ENCODE measurements around the gene SCLT1. TPM values are rescaled to one million over a fixed set of nuclear protein-coding genes. Genes with fewer than 3 reads are reported as not detected.

SCLT1 gene
- total and polyA plus RNA-seq, 2 of the 8 experiments (the other 6 are each of a cell fraction or from before 2014, with no cell fraction given), result 4.8 to 13.1 TPM

DNA sequence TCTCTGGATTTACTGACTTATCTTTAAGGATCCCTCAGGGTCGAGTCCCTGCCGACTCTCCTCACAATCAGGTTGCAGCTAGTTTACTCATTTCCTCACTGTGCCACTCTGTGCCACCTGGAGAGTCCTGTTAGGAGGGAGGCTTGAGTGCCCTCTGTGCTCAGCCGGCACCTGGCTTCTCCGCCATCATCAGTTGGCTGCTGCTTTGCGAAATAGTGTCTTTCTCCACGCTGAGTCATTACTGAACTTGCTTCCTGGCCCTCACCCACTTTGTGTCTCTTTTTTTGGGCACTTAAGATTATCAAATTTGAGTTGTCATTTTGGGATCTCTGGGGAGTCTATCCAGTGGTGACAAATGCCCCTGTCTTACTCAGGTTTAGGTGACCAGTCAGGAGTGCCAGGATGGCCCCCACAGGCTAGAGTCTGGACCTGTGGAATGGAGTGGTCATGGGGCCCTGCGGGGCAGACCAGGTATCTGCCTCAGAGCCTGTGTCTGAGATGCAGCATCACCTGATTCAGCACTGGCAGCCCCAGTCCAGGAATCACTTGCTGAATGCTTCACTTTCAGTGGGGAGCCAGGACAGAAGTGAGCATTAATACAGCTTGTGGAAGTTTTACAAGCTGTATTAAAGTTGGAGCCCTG is 246.1 kb downstream of the SCLT1 start:
- no peak overlapping the region for H4K5ac ChIP-seq (ENCODE audit: insufficient read length, low read depth, low read length)
- H2AFZ ChIP-seq (ENCODE audit: low read length), result no peak overlapping the region
- no peak overlapping the region for H3K4me3 ChIP-seq (ENCODE audit: extremely low read depth in 1 of 4, insufficient read depth in 2 of 4, low read depth in 3 of 4, low read length in 4 of 4)
- no peak overlapping the region for H3K56ac ChIP-seq (replicated peaks; ENCODE audit: insufficient read length, low read depth, low read length)
- no peak overlapping the region for H2AK5ac ChIP-seq (ENCODE audit: low read depth, low read length)
- FAIRE-seq (no peak), DNase-seq (ENCODE audit: low read depth in 1 of 2, low spot score in 2 of 2) (no peak)
- H2BK20ac ChIP-seq (ENCODE audit: low read length), result no peak overlapping the region
- H2BK12ac ChIP-seq (ENCODE audit: low read depth, low read length), result no peak overlapping the region
- no peak overlapping the region for H3K23ac ChIP-seq (ENCODE audit: insufficient read length)
- no peak overlapping the region for H4K8ac ChIP-seq (ENCODE audit: extremely low read depth, insufficient read depth, low read length)
- H4K20me1 ChIP-seq (replicated peaks in 1 of 2; ENCODE audit: control insufficient read depth in 1 of 2, insufficient read depth in 2 of 2, low read length in 2 of 2), result peaks cover 48 to 49% of the 10 kb centered on the region in 2 experiments
- peaks cover 0 to 7% (median 0%) of the 10 kb centered on the region in 4 experiments; a peak in 3 of 7 replicates for H3K4me1 ChIP-seq (replicated peaks in 1 of 4; ENCODE audit: control insufficient read depth in 3 of 4, insufficient read depth in 4 of 4, low read length in 3 of 4)
- no peak overlapping the region for H2BK15ac ChIP-seq (ENCODE audit: low read length)
- no peak for TF ChIP-seq SRF (IDR thresholded peaks at IDR 0.05; ENCODE audit: low read depth, low read length)
- no peak for TF ChIP-seq PHF8 (conservative IDR thresholded peaks at IDR 0.05; ENCODE audit: low read depth, low read length)
- peaks cover 25% of the 10 kb centered on the region for H3K79me1 ChIP-seq (ENCODE audit: low read depth, low read length)
- WGBS, 2 experiments (ENCODE audit: extremely low coverage in 1 of 2, insufficient coverage in 1 of 2, insufficient read length in 1 of 2, insufficient replicate concordance in 2 of 2, low coverage in 1 of 2, low lambda C conversion rate in 2 of 2, missing lambda C conversion rate in 1 of 2), result 90% methylated on average over 7 of the region's 7 CpGs; no CpG with 5 or more reads in 1 of the 2 experiments
- H3K27ac ChIP-seq (ENCODE audit: low read depth, low read length), result no peak overlapping the region
- H2BK5ac ChIP-seq (ENCODE audit: low read depth, low read length), result 0 out of 2 replicates have a peak overlapping the region, but pooled peaks have one; percentile 5
- H3K18ac ChIP-seq (ENCODE audit: extremely low read depth, low read length), result no peak overlapping the region
- no peak overlapping the region for H3K9ac ChIP-seq (replicated peaks in 1 of 4; ENCODE audit: extremely low read depth in 1 of 4, low read depth in 3 of 4, low read length in 3 of 4)
- no peak overlapping the region for H3K4me2 ChIP-seq (ENCODE audit: insufficient read depth in 1 of 2, low read depth in 2 of 2, low read length in 2 of 2)
- H3K9me3 ChIP-seq (ENCODE audit: insufficient read depth in 2 of 2, low read depth in 1 of 2, low read length in 1 of 2), result no peaks in the 10 kb centered on the region
- H3K14ac ChIP-seq (ENCODE audit: insufficient read length), result no peak overlapping the region
- ChIA-PET CTCF (ENCODE audit: partially characterized antibody) (interaction anchor here (0.8 kb wide), 1 partner anchor 16 kb away, joined by 3 read pairs; no protein-coding TSS in a partner anchor), POLR2A (ENCODE audit: partially characterized antibody) (interaction anchor here (21.1 kb wide), 1 partner anchor 11 kb away, joined by 204 read pairs; no protein-coding TSS in a partner anchor)
- no peaks in the 10 kb centered on the region for H3K23me2 ChIP-seq (ENCODE audit: low read depth, low read length)
- no peak overlapping the region for H3K4ac ChIP-seq (replicated peaks; ENCODE audit: insufficient read length, low read depth, low read length)
- no peak overlapping the region for H4K91ac ChIP-seq (replicated peaks; ENCODE audit: insufficient read length, low read length)
- no peaks in the 10 kb centered on the region for H3K27me3 ChIP-seq (replicated peaks in 1 of 4; ENCODE audit: control insufficient read depth in 3 of 4, extremely low read depth in 1 of 4, insufficient read depth in 3 of 4, low read length in 3 of 4)
- no peak overlapping the region for H2BK120ac ChIP-seq (replicated peaks; ENCODE audit: low read depth, low read length)
- peaks cover 21 to 99% of the 10 kb centered on the region in 2 experiments for H3K79me2 ChIP-seq (ENCODE audit: control insufficient read depth in 1 of 2, insufficient read depth in 2 of 2, low read length in 2 of 2)
- H3K36me3 ChIP-seq (ENCODE audit: control insufficient read depth in 2 of 4, insufficient read depth in 4 of 4, low read length in 3 of 4), result peaks cover 73 to 100% (median 95%) of the 10 kb centered on the region in 4 experiments

Measured in H1 (cell line).